ENCODE measurements around the gene DCAF15.

GRCh38 chr19:13930402-13930801 is 21.9 kb upstream of the DCAF15 start:
- TF ChIP-seq CTCF (IDR thresholded peaks at IDR 0.05 in 4 of 5, conservative IDR thresholded peaks at IDR 0.05 in 1 of 5) (no peak), POLR2A (IDR thresholded peaks at IDR 0.05) (no peak)
